ENCODE data around the gene VPS37B.

The VPS37B gene

DNA sequence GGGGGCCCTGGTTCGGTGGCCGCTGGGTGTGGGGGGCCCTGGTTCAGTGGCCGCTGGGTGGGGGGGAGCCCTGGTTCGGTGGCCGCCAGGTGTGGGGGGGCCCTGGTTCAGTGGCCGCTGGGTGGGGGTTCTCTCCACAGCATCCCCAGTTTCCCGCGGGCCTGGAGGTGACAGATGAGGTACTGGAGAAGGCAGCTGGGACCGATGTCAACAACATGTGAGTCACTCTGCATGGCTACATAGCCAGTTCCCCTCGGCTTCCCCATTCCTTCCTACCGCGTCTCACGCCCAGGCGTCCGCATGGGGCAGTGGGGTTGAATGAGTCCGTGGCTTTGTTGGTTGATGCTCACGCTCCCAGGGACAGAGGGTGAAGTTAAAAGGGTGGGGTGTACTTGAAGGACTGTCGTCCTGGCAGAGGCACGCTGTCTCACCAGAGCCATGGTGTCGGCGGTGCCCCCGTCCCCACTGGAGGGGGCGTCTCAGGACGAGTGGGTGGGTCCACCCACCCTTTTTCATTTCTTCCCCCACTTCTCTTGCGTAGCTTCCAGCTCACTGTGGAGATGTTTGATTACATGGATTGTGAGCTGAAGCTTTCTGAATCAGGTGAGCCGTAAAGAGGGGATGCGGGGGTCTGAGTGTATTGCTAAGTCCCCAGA lies 45.1 kb downstream of the VPS37B start:
- H3K27me3 ChIP-seq (ENCODE audit: insufficient read depth, low read depth, severe bottlenecking) = no peaks in the 10 kb centered on the region
- no peak overlapping the region for H3K4me3 ChIP-seq (ENCODE audit: low read depth, low read length)
- peaks cover 2% of the 10 kb centered on the region; the same call in 1 of the 2 replicates for H3K36me3 ChIP-seq
- TF ChIP-seq, protein P1, sequence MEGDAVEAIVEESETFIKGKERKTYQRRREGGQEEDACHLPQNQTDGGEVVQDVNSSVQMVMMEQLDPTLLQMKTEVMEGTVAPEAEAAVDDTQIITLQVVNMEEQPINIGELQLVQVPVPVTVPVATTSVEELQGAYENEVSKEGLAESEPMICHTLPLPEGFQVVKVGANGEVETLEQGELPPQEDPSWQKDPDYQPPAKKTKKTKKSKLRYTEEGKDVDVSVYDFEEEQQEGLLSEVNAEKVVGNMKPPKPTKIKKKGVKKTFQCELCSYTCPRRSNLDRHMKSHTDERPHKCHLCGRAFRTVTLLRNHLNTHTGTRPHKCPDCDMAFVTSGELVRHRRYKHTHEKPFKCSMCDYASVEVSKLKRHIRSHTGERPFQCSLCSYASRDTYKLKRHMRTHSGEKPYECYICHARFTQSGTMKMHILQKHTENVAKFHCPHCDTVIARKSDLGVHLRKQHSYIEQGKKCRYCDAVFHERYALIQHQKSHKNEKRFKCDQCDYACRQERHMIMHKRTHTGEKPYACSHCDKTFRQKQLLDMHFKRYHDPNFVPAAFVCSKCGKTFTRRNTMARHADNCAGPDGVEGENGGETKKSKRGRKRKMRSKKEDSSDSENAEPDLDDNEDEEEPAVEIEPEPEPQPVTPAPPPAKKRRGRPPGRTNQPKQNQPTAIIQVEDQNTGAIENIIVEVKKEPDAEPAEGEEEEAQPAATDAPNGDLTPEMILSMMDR (IDR thresholded peaks at IDR 0.05; ENCODE audit: low read depth, low read length) = no peak
- H3K9me3 ChIP-seq (ENCODE audit: severe bottlenecking) = no peaks in the 10 kb centered on the region
- H3K27ac ChIP-seq = no peak overlapping the region
- no peak for DNase-seq

DNA sequence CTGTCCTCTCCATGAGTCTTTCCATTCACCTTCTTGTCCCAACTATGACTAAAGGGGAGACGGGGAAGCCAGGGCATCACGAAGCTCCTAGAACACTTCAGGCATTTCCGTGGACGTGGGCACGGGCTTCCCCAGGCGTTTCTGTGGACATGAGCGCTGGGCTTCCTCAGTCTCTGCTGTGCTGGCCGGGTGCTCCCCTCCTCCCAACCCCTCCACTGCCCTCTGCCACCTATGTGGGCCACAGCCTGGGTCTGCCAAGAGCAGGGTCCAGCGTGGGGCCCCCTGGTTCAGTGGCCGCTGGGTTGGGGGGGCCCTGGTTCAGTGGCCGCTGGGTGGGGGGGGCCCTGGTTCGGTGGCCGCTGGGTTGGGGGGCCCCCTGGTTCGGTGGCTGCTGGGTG lies 45.9 kb downstream of the VPS37B start:
- TF ChIP-seq, protein P1 (IDR thresholded peaks at IDR 0.05; ENCODE audit: low read depth, low read length) = no peak
- Histone ChIP-seq H3K4me3 (ENCODE audit: low read depth, low read length) (no peak overlapping the region), H3K27ac (no peak overlapping the region), H3K27me3 (ENCODE audit: insufficient read depth, low read depth, severe bottlenecking) (no peaks in the 10 kb centered on the region), H3K9me3 (ENCODE audit: severe bottlenecking) (no peaks in the 10 kb centered on the region), H3K36me3 (peaks cover 2% of the 10 kb centered on the region; the same call in 1 of the 2 replicates)
- no peak for DNase-seq

DNA sequence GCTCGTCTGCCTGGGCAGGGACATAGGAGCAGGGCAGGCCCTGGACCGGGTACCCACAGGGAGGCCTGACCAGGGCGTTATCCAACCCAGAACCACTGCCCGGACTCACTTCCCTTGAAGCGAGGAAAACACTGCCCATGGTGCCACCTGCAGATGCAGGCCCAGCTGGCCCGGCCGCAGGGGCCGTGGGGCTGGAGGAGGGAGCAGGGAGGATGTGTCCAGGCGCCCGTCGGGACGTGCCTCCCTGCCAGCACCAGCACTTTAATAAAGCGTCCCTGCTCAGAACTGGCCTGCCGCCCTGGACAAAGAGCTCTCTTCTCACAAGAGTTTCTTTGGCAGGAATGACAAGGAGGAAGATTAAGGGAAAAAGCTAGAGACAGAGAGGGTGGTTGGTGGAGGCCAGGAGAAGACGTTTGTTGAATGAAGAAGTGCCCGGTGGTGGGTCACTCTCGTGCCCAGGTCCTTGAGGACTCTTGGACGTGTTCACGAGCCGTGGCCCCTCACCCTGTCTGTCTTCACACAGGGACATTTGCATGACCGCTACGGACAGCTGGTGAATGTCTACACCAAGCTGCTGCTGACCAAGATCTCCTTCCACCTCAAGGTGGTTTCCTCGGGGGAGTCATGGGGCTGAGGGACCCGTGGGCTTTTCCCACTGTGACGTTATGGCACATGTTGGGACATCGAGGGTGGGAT lies 46.4 kb downstream of the VPS37B start:
- no peak overlapping the region for H3K4me3 ChIP-seq (ENCODE audit: low read depth, low read length)
- no peak overlapping the region for H3K27ac ChIP-seq
- peaks cover 2% of the 10 kb centered on the region; the same call in 1 of the 2 replicates for H3K36me3 ChIP-seq
- DNase-seq = no peak
- H3K9me3 ChIP-seq (ENCODE audit: severe bottlenecking) = no peaks in the 10 kb centered on the region
- TF ChIP-seq, protein P1 (IDR thresholded peaks at IDR 0.05; ENCODE audit: low read depth, low read length) = no peak
- no peaks in the 10 kb centered on the region for H3K27me3 ChIP-seq (ENCODE audit: insufficient read depth, low read depth, severe bottlenecking)

DNA sequence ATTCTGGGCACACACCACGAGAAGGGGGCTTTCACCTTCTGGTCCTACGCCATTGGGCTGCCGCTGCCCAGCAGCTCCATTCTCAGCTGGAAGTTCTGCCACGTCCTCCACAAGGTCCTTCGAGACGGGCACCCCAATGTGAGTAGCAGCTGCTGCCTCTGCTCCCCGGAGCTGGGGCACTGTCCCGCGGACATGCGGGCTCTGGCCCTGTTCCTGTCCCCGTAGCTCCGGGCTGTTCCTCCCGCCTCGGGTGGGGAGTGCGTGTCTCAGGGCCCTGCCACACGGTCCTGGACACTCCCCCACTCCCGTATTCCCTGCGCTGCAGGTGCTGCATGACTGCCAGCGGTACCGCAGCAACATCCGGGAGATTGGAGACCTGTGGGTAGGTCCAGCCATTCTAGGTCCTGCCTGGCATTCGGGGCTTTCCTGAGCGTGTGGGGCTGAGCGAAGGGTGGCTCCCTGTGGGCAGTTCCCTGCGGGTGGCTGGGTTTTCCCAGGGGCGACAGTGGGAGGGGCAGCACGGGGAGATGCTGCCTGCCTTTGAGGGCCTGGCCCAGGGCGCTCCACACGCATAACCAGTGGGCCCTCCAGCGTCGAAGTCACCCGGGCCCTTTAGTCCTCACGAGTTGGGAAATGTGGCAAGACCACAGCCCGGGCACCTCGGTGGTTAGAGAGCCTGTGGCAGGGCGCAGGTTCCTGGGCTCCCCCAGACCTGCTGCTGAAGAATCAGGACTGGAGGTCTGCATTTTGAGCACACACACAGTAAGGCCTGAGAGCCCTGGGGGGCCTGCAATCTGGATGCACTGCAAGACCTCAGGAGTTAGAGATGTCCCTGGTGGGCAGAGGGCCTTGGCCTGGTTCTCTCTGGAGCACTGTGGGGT lies 47.2 kb downstream of the VPS37B start:
- H3K9me3 ChIP-seq (ENCODE audit: severe bottlenecking) = no peaks in the 10 kb centered on the region
- no peak for DNase-seq

DNA sequence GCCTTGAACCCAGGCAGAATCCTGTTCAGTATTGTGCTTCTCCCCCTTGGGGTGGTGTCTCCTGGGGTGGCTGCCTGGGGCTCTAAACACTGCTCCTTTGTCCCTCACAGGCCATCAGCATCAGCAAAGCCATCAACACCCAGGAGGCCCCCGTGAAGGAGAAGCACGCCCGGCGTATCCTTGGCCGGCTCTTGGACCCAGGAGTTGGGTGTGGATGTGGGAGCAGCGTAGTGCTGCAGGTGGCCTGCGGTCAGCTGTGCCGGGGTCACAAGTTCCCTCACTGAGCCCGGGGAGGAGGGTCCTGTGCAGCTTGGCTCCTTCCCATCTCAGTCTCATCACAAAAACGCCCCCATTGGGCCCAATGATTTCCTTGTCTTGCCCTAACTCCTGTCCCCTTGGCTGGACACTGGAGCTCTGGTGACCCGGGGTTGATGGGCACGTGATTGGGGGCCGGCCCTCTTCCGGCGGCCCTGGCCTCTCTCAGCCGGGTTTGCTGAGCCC lies 48.0 kb downstream of the VPS37B start:
- Histone ChIP-seq H3K27ac (no peak overlapping the region), H3K36me3 (peaks cover 2% of the 10 kb centered on the region; the same call in 1 of the 2 replicates)

More for the DNA sequence above, 47.2 kb downstream of the VPS37B start:
- H3K27me3 ChIP-seq (ENCODE audit: insufficient read depth, low read depth, severe bottlenecking) = no peaks in the 10 kb centered on the region
- peaks cover 2% of the 10 kb centered on the region; the same call in 1 of the 2 replicates for H3K36me3 ChIP-seq
- H3K27ac ChIP-seq = no peak overlapping the region
- TF ChIP-seq, protein P1 (IDR thresholded peaks at IDR 0.05; ENCODE audit: low read depth, low read length) = no peak
- H3K4me3 ChIP-seq (ENCODE audit: low read depth, low read length) = no peak overlapping the region

More for the DNA sequence above, 48.0 kb downstream of the VPS37B start:
- Histone ChIP-seq H3K9me3 (ENCODE audit: severe bottlenecking) (no peaks in the 10 kb centered on the region), H3K4me3 (ENCODE audit: low read depth, low read length) (no peak overlapping the region), H3K27me3 (ENCODE audit: insufficient read depth, low read depth, severe bottlenecking) (no peaks in the 10 kb centered on the region)
- TF ChIP-seq, protein P1 (IDR thresholded peaks at IDR 0.05; ENCODE audit: low read depth, low read length) = no peak
- DNase-seq = no peak
